GM21786 (cell line): ENCODE data around the gene MYH11.
"Not testable (repeated sequence)": the region's sequence is repeated elsewhere in the genome, so short reads cannot be mapped to it uniquely, and the experiment has no call there.

Experiments
- ATAC-seq: cut with Tn5 transposase; IDR thresholded peaks from one replicate; pipeline ENCODE4 v1.9.1; 2021; ENCODE audit not compliant: unreplicated experiment

Gene MYH11

DNA sequence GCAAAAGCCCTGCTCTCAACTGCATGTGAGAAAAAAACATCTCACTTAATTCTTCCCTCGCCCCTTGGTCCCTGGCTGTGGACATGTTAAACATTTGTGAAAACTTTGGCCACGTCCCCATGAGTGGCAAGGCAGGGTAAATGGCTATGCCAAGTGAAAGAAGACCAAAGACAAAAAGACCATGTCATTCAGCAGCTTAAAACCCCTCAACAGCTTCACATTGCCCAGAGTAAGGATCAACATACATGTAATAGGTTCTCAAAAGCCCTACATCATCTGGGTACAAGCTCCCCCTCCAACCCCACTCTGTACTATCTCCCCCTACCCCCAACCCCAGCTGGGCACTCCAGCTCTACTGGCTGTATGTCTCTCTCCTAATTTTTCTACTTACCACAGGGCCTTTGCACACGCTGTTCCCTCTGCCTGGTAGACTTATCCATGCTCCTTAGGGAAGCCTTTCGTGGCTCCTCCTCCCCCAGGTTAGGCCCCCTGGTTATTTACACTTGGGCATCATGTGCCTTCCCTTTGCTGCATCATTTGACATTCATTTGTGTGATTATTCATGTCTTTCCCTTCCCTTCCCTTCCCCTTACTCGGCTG lies 131.1 kb downstream of the MYH11 start:
- no peak for ATAC-seq

DNA sequence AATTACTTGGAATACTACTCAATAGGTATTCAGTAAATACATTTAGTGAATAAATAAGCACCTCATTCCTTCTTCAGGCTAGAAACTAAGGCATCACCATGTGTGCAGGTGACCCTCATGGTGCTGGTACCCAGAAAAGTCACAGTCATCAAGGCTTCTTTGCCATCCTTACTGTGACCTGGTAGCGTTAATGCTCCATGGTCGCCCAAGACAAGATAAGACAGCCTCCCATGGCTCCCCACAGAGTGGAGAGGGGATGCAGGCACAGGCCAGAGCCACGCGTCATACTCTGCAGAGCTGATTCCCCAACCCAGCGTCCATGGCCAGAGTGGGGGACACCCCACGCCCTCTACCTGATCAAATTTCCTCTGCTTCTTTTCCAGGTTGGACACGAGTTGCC lies 133.0 kb downstream of the MYH11 start:
- ATAC-seq, result no peak

DNA sequence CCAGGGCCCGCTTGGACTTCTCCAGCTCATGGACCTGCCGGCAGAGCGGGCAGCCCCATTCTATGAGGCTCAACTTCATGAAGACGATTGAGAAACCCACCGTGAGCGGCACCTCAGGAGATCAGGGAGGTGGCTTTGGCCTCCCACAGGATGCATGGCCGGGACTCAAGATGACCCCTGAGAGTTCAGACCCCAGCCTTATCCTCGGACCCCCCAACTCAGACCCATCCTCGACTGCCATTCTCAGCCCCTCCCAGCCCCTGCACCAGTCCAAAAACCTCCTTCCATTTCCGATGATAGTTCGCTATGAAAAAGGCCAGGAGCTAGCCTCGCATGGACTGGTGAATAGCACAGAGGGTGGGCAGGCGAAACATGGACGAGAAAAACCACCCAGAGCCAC lies 135.8 kb downstream of the MYH11 start:
- no peak for ATAC-seq

DNA sequence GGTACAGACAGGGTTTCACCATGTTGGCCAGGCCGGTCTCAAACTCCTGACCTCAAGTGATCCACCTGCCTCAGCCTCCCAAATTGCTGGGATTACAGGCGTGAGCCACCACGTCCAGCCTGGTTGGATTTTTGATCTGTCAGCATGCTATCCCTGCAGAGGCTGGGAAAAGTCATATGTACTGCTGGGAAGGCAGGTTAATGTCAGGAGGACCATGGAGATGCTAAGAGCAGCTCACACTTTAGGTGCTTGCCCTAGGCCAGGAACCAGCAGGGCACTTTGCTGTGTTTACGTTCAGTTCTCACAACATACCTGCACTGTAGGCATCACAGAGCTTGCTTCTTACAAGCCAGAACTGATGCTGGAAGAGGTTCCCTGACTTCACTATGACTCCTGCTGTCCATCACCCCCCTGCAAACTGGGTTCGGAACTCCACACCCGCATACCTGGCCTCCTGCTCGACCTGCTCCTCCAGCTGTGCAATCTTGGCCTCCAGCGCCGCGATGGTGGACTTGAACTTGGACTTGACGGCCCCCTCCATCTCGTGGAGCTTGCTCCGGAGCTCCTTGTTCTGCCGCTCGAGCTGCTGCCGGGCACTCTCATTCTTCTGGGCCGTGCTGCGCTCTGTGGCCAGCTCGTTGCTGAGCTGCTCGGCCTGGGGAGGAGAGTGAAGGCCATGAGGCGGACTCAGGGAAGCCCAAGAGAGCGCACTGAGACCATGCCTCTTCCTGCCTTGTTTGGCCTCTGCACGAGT lies 140.0 kb downstream of the MYH11 start:
- ATAC-seq, result no peak

DNA sequence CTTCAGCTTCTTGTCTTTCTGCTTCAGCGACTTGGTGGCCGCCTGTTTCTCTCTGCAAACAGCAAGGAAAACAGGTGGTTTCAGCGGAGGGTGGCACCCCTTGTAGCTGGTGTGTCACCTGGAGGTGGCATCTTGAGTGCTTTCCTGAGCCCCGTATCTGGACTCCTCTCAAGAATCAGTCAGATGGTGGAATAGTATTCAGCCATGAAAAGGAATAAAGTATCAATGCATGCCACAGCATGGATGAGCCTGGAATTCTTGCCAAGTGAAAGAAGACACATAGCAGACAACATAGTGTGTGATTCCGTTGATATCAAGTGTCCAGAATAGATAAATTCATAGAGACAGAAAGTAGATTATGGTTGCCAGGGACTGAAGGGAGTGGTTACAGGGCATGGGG lies 141.6 kb downstream of the MYH11 start:
- no peak for ATAC-seq

DNA sequence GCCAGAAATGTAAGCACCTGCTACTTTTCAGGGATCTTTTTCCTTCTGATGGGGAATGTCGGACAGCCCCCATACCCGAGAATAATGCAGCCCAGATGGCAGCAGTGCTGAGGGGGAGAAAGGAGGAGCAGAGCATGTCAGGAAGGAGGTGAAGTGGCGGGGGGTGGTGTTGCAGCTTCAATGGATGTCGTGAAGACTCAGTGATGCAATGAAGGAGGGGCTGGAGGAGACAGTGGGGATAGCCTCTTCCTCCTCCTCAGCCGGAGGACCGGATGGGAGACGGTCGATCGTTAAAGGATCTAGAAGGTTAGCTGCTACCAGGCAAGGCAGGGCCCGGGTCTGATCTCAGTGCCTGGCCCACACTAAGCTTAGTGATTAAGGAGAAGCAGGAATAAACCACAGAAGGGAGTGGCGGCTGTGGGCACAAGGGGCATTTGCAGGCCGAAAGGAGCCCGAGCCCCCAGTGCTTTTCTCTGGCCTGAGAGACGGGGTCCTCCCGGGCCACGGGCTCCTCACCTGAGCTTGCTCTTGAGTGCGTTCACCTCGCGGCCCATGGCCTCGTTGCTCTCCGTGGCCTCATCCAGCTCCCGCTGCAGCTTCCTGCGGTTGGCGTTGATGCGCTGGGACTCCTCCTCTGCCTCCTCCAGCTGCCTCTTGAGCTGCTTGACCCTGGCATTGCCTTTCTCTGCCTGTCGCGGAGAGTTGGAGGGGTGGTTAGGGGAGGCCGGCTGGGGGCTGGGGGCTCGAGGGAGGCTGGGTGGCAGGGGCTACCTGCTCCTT lies 142.2 kb downstream of the MYH11 start:
- ATAC-seq, result no peak

DNA sequence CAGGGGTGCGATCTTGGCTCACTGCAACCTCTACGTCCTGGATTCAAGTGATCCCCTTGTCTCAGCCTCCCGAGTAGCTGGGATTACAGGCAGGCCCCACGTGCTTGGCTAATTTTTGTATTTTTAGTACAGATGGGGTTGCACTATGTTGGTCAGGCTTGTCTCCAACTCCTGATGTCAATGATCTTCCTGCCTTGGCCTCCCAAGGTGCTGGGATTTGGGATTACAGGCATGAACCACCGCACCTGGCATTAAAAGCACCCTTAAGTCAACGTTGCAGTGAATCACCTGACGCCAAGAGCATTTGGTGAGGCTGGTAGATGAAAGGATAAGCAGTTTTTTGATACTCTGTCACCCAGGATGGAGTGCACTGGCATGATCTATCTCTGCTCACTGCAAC lies 147.8 kb downstream of the MYH11 start:
- no peak for ATAC-seq

DNA sequence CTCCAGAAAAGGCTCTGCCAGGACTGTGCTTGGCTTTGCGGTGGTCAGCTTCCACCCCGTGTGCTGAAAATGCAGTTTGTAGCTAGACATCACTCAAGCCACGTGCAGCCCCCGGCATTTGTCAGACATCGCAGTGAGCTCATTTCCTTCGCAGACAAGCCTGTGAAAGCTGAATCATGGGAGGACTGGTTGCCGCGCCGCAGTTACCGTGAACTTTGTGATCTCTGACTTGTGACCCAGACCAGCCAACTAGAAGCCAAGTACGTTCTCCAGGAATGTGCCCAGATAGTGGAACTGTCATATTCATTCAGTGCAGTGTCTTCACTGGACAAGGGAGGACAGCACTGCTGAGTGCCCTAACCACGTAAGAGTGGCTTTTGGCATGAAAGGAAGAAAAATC lies 148.7 kb downstream of the MYH11 start:
- ATAC-seq, result no peak

DNA sequence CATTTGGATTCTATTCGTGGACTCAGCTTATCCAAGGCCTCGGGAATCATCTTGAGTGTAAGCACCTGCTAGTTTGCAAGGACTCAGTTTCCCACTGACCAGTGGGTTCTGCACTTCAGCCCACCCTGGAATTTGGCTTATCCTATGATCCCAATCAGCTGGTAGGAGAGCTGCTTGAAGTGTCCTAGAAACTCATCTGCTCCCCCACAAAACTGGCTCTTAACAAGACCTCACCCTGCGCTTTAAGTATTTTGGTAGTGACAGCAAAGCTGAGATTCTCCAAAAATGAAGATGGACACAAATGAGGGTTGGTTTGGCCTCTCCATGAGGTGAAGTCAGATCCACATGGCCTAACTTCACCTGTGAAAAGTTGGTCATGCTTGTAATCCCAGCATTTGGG lies 149.5 kb downstream of the MYH11 start:
- ATAC-seq, result no peak

DNA sequence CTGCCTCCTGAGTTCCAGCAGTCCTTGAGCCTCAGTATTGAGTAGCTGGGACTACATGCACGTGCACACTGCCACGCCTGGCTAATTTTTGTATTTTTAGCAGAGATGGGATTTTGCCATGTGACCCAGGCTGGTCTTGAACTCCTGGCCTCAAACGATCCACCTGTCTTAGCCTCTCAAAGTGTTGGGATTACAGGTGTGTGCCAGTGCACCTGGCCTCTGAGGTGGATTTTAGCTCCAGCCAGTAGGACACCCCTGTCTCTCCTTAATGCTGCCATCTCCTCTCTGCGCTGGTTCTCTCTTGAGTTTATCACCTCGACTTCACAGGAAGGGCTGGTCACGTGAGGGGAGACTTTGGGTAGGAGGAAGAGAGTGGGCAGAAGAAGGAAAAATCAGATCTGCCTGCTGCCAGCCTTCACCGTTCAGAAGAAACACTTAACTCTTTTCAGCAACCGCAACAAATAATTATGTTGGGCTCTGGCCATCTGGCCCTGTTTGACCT lies 151.7 kb downstream of the MYH11 start:
- no peak for ATAC-seq

DNA sequence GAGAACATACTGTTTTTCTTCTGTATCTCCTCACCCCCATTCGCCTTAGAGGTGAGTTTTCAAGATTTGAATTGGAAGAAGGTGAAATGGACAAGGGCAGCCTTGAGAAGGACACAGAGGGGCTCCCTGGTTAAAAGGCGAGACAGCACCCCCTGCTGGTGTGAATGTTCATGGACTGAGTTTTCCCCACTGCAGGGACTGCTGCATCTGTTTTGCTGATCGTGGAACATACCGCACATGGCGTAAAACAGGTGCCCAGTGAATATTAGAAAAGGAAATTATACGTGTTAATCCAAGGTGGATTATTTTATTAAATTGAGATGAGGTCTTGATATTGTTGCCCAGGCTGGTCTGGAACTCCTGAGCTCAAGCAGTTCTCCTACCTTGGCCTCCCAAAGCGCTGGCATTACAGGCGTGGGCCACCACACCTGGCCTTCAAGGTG lies 152.3 kb downstream of the MYH11 start:
- ATAC-seq, result no peak

DNA sequence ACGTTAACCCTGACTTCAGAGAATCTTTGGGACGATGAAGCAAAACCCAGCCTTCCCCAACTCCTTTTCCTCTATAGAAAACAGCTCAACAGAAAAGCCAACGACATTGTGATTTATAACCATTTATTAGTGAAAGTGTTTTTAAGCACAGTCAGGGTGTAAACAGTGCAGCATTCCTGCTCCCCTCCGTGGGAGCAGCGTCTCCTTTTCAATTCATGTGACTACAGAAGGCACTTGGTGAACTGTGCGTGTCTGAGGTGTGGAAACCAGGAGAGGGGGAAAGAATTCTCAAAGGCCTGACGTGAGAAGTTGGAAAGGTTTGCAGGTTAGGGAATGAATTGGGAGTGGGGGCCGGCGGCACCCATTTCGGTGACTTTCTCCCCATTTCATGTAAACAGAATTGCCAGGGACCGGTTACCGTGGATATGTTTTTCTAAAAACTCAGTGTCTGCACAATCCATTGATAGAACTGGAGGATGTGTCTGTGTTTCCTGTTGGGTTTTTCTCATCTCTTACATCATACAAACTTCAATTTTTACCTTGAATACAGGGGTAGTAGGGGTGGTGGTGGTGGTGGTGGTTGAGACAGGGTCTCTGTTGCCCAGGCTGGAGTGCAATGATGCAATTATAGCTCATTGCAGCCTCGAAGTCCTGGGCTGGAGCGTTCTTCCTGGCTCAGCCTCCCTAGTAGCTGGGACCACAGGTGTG lies 153.6 kb downstream of the MYH11 start:
- ATAC-seq, result no peak

DNA sequence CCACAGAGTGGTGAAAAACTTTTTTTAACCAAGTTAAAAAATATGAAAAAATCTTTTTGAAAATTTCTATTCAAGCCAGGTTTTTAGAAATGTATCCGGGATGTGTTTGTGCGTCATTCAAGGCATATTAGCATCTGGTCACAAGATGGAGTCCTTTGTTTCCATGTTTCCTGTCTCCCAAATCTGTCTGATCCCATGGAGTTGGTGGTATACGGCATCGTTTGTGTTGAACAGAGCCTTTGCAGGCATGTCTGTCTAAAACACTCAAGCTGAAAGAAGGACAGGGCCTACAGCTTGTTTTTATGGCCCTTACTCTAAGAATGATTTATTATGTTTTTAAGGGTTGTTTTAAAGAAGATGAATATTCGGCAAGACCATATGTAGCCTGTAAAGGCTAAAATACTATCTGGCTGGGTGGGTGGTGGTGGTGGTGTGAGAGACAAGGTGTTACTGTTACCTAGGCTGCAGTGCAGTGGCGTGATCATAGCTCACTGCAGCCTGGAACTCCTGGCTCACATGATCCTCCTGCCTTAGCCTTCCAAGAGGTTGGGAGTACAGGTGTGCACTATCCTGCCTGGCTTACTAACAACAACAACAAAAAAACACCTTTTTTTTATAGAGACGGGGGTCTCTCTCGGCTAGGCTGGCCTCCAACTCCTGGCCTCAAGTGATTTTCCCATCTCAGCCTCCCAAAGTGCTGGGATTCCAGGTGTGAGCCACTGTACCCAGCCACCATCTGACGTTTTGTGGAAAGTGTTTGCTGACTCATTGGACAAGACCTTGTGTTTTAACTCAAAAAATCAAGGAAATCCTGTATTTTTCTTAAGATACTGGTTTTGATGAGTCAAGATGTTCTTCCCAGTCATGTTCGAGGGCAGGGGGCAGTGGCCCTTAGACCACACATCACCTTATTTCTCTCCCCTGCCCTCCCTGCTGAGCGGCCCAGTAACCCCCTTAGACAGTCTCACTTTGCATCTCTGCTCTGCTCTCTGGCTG lies 154.6 kb downstream of the MYH11 start:
- ATAC-seq, result no peak

DNA sequence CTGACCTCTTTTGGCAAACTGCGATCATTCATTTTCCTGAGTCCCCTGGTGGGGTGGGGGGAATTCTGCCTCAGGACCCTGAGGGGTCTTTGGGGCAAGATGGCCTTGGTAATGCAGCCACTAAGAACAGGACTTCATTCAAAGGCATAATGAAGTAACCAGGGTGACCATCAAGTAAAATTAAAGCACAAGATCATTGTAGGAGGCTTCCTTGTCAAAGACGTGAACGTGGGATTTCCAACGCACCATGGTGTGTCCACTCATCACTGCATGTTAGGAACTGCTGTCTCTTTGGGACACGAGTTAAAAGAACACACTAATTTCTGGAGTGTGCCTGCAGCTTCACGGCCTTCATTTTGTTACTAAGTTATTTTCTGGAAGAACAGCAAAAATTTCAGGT lies 155.5 kb downstream of the MYH11 start:
- ATAC-seq, result no peak

DNA sequence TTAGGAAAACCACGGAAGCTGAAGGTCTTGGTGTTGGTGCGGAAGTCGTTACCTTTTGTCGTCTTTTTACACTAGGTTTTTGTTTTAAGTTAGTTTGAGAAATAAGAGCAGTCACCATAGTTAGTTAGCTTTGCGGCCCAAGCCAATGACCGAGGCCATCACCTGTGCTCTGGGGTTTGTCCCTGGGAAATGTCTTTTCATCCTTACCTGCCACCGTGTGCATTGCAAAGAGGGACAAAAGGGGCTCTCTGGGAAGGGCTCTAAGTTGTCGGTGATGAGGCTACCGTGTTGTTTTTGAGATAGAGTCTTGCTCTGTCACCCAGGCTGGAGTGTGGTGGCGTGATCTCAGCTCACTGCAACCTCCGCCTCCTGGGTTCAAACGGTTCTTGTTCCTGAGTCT lies 157.0 kb downstream of the MYH11 start:
- ATAC-seq, result no peak

DNA sequence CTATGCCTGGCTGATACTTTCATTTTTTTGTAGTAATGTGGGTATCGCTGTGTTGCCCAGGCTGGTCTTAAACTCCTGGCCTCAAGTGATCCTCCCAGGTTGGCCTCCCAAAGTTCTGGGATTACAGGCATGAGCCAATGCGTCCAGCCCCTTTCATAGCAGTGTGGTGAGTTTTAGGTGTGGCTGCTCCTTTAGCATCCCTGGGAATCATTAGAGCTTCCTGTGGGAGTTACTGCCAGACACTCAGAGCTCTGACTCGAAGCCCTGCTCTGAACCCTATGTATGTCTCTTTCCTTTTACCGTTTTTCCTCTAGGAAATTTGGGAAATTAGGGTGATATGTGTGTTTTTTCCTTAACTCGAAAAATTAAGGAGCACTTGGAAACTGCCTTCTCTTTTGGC lies 162.3 kb downstream of the MYH11 start:
- ATAC-seq, result no peak

DNA sequence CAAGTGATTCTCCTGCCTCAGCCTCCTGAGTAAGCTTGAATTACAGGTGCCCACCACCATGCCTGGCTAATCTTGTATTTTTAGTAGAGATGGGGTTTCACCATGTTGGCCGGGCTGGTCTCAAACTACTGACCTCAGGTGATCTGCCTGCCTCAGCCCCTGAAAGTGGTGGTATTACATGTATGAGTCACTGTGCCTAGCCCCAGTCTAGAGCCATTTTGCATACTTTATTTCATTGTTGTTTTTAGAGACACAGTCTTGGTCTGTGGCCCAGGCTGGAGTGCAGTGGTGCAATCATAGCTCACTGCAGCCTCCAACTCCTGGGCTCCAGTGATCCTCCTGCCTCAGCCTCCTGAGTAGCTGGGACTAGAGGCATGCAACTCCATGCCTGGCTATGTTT lies 164.3 kb downstream of the MYH11 start:
- ATAC-seq, result not testable (repeated sequence)

DNA sequence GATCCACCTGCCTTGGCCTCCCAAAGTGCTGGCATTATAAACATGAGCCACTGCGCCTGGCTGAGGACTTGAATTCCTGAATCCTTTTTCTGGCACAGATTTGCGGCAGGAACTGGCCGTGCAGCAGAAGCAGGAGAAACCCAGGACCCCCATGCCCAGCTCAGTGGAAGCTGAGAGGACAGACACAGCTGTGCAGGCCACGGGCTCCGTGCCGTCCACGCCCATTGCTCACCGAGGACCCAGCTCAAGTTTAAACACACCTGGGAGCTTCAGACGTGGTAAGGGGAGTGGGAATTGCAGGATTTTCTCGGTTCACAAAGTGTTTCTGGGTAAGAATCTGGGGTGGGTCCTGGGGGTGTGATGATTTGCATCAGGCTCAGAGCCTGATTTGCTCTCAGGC lies 165.8 kb downstream of the MYH11 start:
- ATAC-seq, result no peak

DNA sequence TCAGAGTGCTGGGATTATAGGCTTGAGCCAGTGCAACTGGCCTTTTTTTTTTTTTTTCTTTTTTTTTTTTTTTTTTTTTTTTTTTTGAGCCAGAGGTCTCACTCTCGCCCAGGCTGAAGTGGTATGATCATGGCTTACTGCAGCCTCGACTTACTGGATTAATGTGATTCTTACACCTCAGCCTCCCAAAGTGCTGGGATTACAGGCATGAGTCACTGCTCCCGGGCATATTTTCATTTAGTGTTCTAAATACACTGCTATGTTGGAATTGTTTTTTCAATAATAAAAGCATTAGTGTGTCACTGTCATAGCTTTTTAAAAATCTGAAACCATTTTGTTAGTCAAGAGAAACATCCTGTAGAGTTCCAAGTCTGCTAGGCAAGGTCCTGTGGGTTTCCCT lies 166.5 kb downstream of the MYH11 start:
- no peak for ATAC-seq

DNA sequence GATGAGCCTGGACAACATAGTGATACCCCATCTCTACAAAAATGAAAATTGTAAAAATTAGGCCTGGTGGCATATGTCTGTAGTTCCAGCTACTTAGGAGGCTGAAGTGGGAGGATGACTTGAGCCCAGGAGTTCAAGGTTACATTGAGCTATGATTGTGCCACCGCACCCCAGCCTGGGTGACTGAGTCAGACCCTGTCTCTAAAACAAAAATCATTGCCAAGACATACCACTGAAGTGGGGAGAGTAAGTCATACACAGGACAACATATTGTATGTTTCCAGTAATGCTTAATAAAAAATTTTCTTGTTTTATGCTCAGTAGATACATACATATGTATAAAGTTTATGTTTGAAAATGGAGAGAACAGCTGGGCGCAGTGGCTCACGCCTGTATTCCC lies 167.5 kb downstream of the MYH11 start:
- no peak for ATAC-seq
